Suprapubic skin (tissue), 4 donors: ENCODE measurements around the gene DUOX1. TPM values are rescaled to one million over a fixed set of nuclear protein-coding genes. Genes with fewer than 3 reads are reported as not detected.

Experiments
- DNase-seq, 2 donors: peaks; one replicate each; pipeline ENCODE4 v3.0.0-alpha.2; 2019; ENCODE audit warnings: low spot score in 2 of 2
- H3K27ac ChIP-seq: fragments of 200-600 bp; sonication (generic); one replicate; pipeline ENCODE4 v1.5.1; 2019
- H3K27me3 ChIP-seq: fragments of 200-600 bp; sonication (generic); one replicate; pipeline ENCODE4 v1.5.1; 2019
- H3K36me3 ChIP-seq: fragments of 200-600 bp; sonication (generic); one replicate; pipeline ENCODE4 v1.5.1; 2019
- H3K4me1 ChIP-seq: fragments of 200-600 bp; sonication (generic); one replicate; pipeline ENCODE4 v1.5.1; 2019
- H3K4me3 ChIP-seq: fragments of 200-600 bp; sonication (generic); one replicate; pipeline ENCODE4 v1.5.1; 2019; ENCODE audit warnings: mild to moderate bottlenecking
- H3K9me3 ChIP-seq: fragments of 200-600 bp; sonication (generic); one replicate; pipeline ENCODE4 v1.5.1; 2019
- CTCF ChIP-seq, 2 donors: fragments of 200-600 bp in 1 of 2; fragments of 450-650 bp in 1 of 2; sonication (generic) in 1 of 2; IDR thresholded peaks; one replicate each; pipeline ENCODE4 v1.5.1; 2016 to 2019; ENCODE audit warnings: antibody characterized with exemption in 2 of 2, mild to moderate bottlenecking in 1 of 2, moderate library complexity in 1 of 2
- EP300 ChIP-seq: sonication (generic); formaldehyde crosslinking; IDR thresholded peaks from one replicate; pipeline ENCODE4 v1.6.1; 2017; ENCODE audit warnings: antibody characterized with exemption
- POLR2A ChIP-seq, 2 donors: fragments of 450-650 bp; IDR thresholded peaks; one replicate each; pipeline ENCODE4 v1.6.1; 2017; ENCODE audit warnings: antibody characterized with exemption in 2 of 2, mild to moderate bottlenecking in 2 of 2, moderate library complexity in 2 of 2
- POLR2AphosphoS5 ChIP-seq, 3 donors: sonication (generic); formaldehyde crosslinking; IDR thresholded peaks; one replicate each; pipeline ENCODE4 v1.6.1; 2017; ENCODE audit warnings: antibody characterized with exemption in 3 of 3
- WGBS: methylation state at CpG from one replicate; pipeline ENCODE4 v1.1.5; 2018; 5-methylcytosine and 5-hydroxymethylcytosine counted together
- total RNA-seq, 4 donors: library from RNA; depleted of rRNA; stranded (reverse); fragments of >200 nt; gene quantifications; one replicate each; pipeline ENCODE4 v1.1.0, GENCODE V29; 2016

Gene DUOX1
- total RNA-seq, 4 donors from 2014 or later = 87.2 to 246 (median 165) TPM

DNA sequence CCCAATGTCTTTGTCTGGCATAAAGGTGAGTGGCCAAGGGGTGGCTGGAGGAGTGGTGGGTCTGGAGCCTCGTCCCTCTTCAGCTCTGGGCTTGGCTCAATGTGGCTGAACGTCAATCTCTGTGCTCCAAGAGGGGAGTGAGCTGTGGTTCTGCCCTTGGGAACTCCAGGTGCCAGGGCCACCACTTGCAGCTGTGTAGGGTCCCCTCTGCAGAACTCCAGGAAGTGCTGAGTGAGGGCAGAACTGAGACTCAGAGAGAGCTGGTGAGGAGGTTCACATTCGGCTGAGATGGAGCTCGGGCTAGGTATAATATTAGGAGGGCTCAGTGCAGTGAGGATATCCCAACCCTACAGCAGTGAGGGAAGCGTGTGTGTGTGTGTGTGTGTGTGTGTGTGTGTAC, 11.6 kb downstream of the DUOX1 start:
- Histone ChIP-seq H3K36me3 (peaks cover 47% of the 10 kb centered on the region), H3K27ac (no peak overlapping the region)
- 83% methylated on average over 5 of the region's 5 CpGs for WGBS

DNA sequence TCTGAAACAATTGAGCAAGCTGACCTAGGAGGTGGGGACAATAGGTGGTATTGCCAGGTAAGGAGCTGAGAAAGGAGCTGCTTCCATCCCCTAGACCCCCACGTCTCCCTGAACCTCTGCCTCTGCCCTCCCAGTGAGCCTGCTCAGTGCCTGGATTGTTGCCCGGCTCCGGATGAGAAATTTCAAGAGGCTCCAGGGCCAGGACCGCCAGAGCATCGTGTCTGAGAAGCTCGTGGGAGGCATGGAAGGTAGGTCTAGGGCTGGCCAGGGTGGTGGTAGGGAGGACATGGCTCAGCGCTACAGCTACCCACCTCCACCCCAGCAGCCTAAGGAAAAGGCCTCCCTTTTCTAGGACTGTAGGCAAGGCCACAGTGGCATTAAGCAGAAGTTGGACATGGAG, 13.3 kb downstream of the DUOX1 start:
- H3K27me3 ChIP-seq = no peaks in the 10 kb centered on the region
- H3K27ac ChIP-seq = no peak overlapping the region
- WGBS = 75% methylated on average over 7 of the region's 7 CpGs
- H3K36me3 ChIP-seq = peaks cover 43% of the 10 kb centered on the region
- H3K4me1 ChIP-seq = peaks cover 14% of the 10 kb centered on the region
- H3K4me3 ChIP-seq = no peak overlapping the region
- no peaks in the 10 kb centered on the region for H3K9me3 ChIP-seq
- TF ChIP-seq CTCF (IDR thresholded peaks at IDR 0.05) (no peak), POLR2AphosphoS5 (IDR thresholded peaks at IDR 0.05) (no peak), EP300 (no peak), POLR2A (IDR thresholded peaks at IDR 0.05) (no peak)
- DNase-seq = no peak

More for the DNA sequence above, 11.6 kb downstream of the DUOX1 start:
- no peak for DNase-seq
- TF ChIP-seq CTCF (IDR thresholded peaks at IDR 0.05) = no peak
- no peak for TF ChIP-seq POLR2AphosphoS5 (IDR thresholded peaks at IDR 0.05)
- TF ChIP-seq EP300 = no peak
- no peak for TF ChIP-seq POLR2A (IDR thresholded peaks at IDR 0.05)
- no peaks in the 10 kb centered on the region for H3K9me3 ChIP-seq
- no peak overlapping the region for H3K4me3 ChIP-seq
- H3K27me3 ChIP-seq = no peaks in the 10 kb centered on the region
- H3K4me1 ChIP-seq = peaks cover 7% of the 10 kb centered on the region

DNA sequence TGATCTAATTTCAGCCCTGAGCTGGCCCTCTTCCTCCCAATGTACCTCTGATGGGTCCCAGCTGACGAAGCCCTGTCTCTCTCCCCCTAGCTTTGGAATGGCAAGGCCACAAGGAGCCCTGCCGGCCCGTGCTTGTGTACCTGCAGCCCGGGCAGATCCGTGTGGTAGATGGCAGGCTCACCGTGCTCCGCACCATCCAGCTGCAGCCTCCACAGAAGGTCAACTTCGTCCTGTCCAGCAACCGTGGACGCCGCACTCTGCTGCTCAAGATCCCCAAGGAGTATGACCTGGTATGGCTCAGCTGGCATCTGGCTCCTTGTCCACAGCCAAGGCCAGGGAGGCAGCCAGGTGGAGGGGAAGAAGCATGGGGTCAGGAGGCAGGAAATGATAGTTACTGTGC, 14.2 kb downstream of the DUOX1 start:
- no peak overlapping the region for H3K27ac ChIP-seq
- H3K4me1 ChIP-seq = peaks cover 14% of the 10 kb centered on the region
- TF ChIP-seq POLR2A (IDR thresholded peaks at IDR 0.05) = no peak
- TF ChIP-seq EP300 = no peak
- no peak overlapping the region for H3K4me3 ChIP-seq
- no peaks in the 10 kb centered on the region for H3K9me3 ChIP-seq
- WGBS = 73% methylated on average over 4 of the region's 11 CpGs
- no peaks in the 10 kb centered on the region for H3K27me3 ChIP-seq
- peaks cover 37% of the 10 kb centered on the region for H3K36me3 ChIP-seq
- no peak for DNase-seq

GRCh38 chr15:45144775-45145174, 15.0 kb downstream of the DUOX1 start:
- Histone ChIP-seq H3K27ac (no peak overlapping the region), H3K36me3 (peaks cover 30% of the 10 kb centered on the region), H3K27me3 (no peaks in the 10 kb centered on the region), H3K4me3 (no peak overlapping the region), H3K4me1 (peaks cover 14% of the 10 kb centered on the region), H3K9me3 (no peaks in the 10 kb centered on the region)
- 93% methylated on average over 7 of the region's 9 CpGs for WGBS
- no peak for TF ChIP-seq EP300
- TF ChIP-seq CTCF (IDR thresholded peaks at IDR 0.05) = no peak
- no peak for TF ChIP-seq POLR2A (IDR thresholded peaks at IDR 0.05)
- no peak for TF ChIP-seq POLR2AphosphoS5 (IDR thresholded peaks at IDR 0.05)
- DNase-seq = no peak

GRCh38 chr15:45146405-45146804, 16.6 kb downstream of the DUOX1 start:
- peaks cover 14% of the 10 kb centered on the region for H3K4me1 ChIP-seq
- H3K36me3 ChIP-seq = peaks cover 30% of the 10 kb centered on the region
- no peak overlapping the region for H3K4me3 ChIP-seq
- H3K27ac ChIP-seq = peak overlapping the region; percentile 48
- H3K27me3 ChIP-seq = no peaks in the 10 kb centered on the region
- no peaks in the 10 kb centered on the region for H3K9me3 ChIP-seq
- no peak for DNase-seq
- no peak for TF ChIP-seq CTCF (IDR thresholded peaks at IDR 0.05)
- TF ChIP-seq POLR2AphosphoS5 (IDR thresholded peaks at IDR 0.05) = peak in 2 of 3 donors; percentile 1 to 48
- WGBS = 60% methylated on average over 2 of the region's 4 CpGs

DNA sequence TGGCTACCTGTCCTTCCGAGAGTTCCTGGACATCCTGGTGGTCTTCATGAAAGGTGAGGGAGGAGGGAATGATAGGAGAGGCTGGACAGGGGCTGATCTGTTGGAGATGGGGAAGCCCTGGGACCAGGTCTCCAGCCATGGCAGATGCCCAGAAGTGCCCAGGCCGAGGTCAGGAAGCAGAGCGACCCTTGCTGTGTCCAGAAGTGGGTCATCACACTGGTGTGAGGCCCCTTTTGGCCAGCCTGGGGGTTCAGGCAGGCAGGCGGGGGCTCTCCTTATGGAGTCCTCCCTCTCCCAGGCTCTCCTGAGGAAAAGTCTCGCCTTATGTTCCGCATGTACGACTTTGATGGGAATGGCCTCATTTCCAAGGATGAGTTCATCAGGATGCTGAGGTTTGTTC, 17.8 kb downstream of the DUOX1 start:
- Histone ChIP-seq H3K27ac (no peak overlapping the region), H3K4me1 (peaks cover 14% of the 10 kb centered on the region), H3K4me3 (no peak overlapping the region), H3K27me3 (no peaks in the 10 kb centered on the region), H3K36me3 (peaks cover 37% of the 10 kb centered on the region), H3K9me3 (no peaks in the 10 kb centered on the region)
- no peak for DNase-seq
- no peak for TF ChIP-seq POLR2AphosphoS5 (IDR thresholded peaks at IDR 0.05)
- TF ChIP-seq POLR2A (IDR thresholded peaks at IDR 0.05) = no peak
- TF ChIP-seq EP300 = no peak
- no peak for TF ChIP-seq CTCF (IDR thresholded peaks at IDR 0.05)
- 97% methylated on average over 6 of the region's 7 CpGs for WGBS
